Transverse colon (tissue), 3 donors: ENCODE results near the gene SLC38A3.

Source experiments
- POLR2A ChIP-seq: fragments of 450-650 bp; IDR thresholded peaks from one replicate; pipeline ENCODE4 v1.6.1; 2016; ENCODE audit warnings: antibody characterized with exemption, mild to moderate bottlenecking, moderate library complexity
- TF ChIP-seq, protein P1 (sequence below), 5 experiments: fragments of 200-600 bp in 3 of 5; fragments of 450-650 bp in 2 of 5; sonication (generic) in 3 of 5; IDR thresholded peaks; 1 replicate in 2 of 5; 2 replicates in 3 of 5; pipeline ENCODE4 v1.5.1; 2016 to 2017; ENCODE audit warnings: antibody characterized with exemption in 5 of 5, inconsistent platforms in 3 of 5, mild to moderate bottlenecking in 2 of 5, moderate library complexity in 1 of 5

DNA sequence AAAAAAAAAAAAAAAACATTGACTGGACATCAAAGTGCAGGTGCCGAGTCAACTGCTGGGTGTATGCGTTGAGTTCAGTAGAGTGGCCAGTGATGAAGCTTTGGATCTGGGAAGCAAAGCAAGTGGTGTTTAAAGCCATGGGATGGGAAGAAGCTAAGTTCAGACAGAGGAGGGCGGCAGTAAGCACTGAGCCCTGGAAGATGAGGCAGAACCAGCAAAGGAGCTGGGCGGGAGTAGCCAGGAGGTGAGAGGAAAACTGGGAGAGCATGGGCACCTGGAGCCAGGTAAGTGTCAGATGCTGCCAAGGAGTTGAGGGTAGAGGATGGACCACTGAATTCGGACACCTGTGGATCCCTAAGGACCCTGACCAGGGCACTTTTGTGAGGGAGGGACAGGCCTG lies 19.6 kb downstream of the SLC38A3 start:
- TF ChIP-seq, protein P1, sequence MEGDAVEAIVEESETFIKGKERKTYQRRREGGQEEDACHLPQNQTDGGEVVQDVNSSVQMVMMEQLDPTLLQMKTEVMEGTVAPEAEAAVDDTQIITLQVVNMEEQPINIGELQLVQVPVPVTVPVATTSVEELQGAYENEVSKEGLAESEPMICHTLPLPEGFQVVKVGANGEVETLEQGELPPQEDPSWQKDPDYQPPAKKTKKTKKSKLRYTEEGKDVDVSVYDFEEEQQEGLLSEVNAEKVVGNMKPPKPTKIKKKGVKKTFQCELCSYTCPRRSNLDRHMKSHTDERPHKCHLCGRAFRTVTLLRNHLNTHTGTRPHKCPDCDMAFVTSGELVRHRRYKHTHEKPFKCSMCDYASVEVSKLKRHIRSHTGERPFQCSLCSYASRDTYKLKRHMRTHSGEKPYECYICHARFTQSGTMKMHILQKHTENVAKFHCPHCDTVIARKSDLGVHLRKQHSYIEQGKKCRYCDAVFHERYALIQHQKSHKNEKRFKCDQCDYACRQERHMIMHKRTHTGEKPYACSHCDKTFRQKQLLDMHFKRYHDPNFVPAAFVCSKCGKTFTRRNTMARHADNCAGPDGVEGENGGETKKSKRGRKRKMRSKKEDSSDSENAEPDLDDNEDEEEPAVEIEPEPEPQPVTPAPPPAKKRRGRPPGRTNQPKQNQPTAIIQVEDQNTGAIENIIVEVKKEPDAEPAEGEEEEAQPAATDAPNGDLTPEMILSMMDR (IDR thresholded peaks at IDR 0.05) = no peak
- no peak for TF ChIP-seq POLR2A
